Esophagus muscularis mucosa (tissue), 3 donors: Measurements from ENCODE around the gene MYO7B.

ENCODE experiments used
- POLR2A ChIP-seq: fragments of 450-650 bp; IDR thresholded peaks from one replicate; pipeline ENCODE4 v1.6.1; 2017; ENCODE audit warnings: antibody characterized with exemption, moderate library complexity, mild to moderate bottlenecking, low read depth
- TF ChIP-seq, protein P1 (sequence below), 3 experiments: fragments of 200-600 bp in 2 of 3; fragments of 450-650 bp in 1 of 3; sonication (generic) in 2 of 3; IDR thresholded peaks; one replicate each; pipeline ENCODE4 v1.5.1; 2017 to 2019; ENCODE audit warnings: antibody characterized with exemption in 3 of 3, mild to moderate bottlenecking in 2 of 3, moderate library complexity in 1 of 3

DNA sequence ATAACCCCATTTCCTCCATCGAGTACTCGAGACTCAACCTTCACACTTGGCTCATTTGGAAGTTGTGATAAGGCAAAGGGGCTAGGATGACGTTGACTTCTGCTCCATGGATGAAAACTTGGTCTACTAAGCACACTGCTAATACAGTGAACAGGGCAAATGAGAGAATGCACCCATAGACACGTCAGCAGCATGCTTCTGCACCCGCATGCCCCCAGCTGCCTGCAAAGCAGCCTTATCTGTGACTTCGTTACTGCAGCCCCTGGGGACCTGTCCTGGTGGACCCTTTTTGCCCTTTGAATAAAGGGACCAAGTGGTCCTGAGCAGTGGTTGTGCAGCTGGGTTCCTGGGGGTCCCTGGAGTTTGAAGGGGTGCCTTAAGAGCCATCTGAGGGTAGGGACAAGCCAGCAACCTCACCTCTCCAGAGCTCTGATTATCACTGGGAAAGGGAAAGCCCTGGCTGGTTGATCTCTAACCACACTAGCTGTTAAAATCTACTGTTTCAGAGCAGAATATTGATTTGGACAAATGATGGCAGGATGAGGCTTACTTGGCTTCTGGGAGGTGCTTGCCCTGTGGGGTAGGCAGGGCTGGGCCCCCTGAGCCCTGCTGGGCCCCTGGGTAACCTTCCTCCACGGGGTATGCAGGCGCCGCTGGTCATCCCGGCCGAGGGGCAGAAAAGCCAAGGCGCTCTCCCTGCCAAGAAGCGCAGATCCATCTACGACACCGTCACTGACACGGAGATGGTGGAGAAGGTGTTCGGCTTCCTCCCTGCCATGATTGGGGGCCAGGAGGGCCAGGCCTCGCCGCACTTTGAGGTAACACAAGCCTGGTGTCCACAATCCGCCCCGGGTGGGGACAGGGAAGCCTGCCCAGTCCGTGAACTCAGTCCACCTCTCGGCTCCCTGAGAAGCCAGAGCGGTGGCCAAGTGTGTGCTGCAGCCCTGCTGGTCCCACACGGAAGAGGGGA is 72.9 kb downstream of the MYO7B start:
- TF ChIP-seq POLR2A: no peak
- TF ChIP-seq, protein P1, sequence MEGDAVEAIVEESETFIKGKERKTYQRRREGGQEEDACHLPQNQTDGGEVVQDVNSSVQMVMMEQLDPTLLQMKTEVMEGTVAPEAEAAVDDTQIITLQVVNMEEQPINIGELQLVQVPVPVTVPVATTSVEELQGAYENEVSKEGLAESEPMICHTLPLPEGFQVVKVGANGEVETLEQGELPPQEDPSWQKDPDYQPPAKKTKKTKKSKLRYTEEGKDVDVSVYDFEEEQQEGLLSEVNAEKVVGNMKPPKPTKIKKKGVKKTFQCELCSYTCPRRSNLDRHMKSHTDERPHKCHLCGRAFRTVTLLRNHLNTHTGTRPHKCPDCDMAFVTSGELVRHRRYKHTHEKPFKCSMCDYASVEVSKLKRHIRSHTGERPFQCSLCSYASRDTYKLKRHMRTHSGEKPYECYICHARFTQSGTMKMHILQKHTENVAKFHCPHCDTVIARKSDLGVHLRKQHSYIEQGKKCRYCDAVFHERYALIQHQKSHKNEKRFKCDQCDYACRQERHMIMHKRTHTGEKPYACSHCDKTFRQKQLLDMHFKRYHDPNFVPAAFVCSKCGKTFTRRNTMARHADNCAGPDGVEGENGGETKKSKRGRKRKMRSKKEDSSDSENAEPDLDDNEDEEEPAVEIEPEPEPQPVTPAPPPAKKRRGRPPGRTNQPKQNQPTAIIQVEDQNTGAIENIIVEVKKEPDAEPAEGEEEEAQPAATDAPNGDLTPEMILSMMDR (IDR thresholded peaks at IDR 0.05): no peak
